Caco-2 (cell line): ENCODE data around the gene RHBDD1. TPM values are rescaled to one million over a fixed set of nuclear protein-coding genes. Genes with fewer than 3 reads are reported as not detected.

Experiments
- BruUV-seq: library from RNA; stranded (reverse); fragments of 400-500 nt; replicated peaks from 2 replicates; lab custom pipeline; 2021; lab: Mats Ljungman, UMichigan
- CTCF ChIA-PET: fragments of 300-600 bp; sonication (Branson Sonifier 250); formaldehyde crosslinking; loops from one replicate; lab custom pipeline; 2022; ENCODE audit warnings: antibody characterized with exemption; lab: Charles Lee
- POLR2A ChIA-PET: fragments of 300-600 bp; sonication (Branson Sonifier 250); formaldehyde crosslinking; loops from one replicate; lab custom pipeline; 2022; ENCODE audit warnings: antibody characterized with exemption; lab: Charles Lee
- DNase-seq, 2 experiments: peaks; one replicate each; pipeline versions ENCODE4 v3.0.0 to v3.0.0-alpha.2; 2020 to 2022
- H3K27me3 ChIP-seq: replicated peaks from 2 replicates; pipeline ENCODE4 v1.6.0; 2011; ENCODE audit warnings: low read length; ENCODE audit not compliant: control insufficient read depth, insufficient read depth
- H3K36me3 ChIP-seq: 2 replicates; pipeline ENCODE4 v1.5.1; 2011; ENCODE audit warnings: low read length; ENCODE audit not compliant: control insufficient read depth, insufficient read depth
- H3K4me1 ChIP-seq: fragments of 250-450 bp; sonication (Bioruptor Pico); 2 replicates; pipeline ENCODE4 v1.5.1; 2020; ENCODE audit warnings: mild to moderate bottlenecking
- H3K4me3 ChIP-seq: 2 replicates; pipeline ENCODE4 v1.5.1; 2011; ENCODE audit warnings: low read depth, mild to moderate bottlenecking, control low read depth, low read length
- H3K9me3 ChIP-seq: fragments of 250-450 bp; sonication (Bioruptor Pico); 2 replicates; pipeline ENCODE4 v1.5.1; 2020; ENCODE audit warnings: mild to moderate bottlenecking, moderate library complexity
- H3K27ac Mint-ChIP-seq: one replicate; pipeline ENCODE4 v1.8.0; 2022; ENCODE audit warnings: mixed read lengths; ENCODE audit not compliant: unreplicated experiment
- H3K27me3 Mint-ChIP-seq: one replicate; pipeline ENCODE4 v1.8.0; 2022; ENCODE audit warnings: mixed read lengths; ENCODE audit not compliant: insufficient read depth, unreplicated experiment
- H3K36me3 Mint-ChIP-seq: one replicate; pipeline ENCODE4 v1.8.0; 2022; ENCODE audit warnings: mild to moderate bottlenecking, mixed read lengths; ENCODE audit not compliant: insufficient read depth, unreplicated experiment
- H3K4me1 Mint-ChIP-seq: one replicate; pipeline ENCODE4 v1.8.0; 2022; ENCODE audit warnings: low read depth, mixed read lengths; ENCODE audit not compliant: unreplicated experiment
- H3K4me3 Mint-ChIP-seq: one replicate; pipeline ENCODE4 v1.8.0; 2022; ENCODE audit warnings: mild to moderate bottlenecking, moderate library complexity, mixed read lengths; ENCODE audit not compliant: unreplicated experiment
- H3K9me3 Mint-ChIP-seq: one replicate; pipeline ENCODE4 v1.8.0; 2022; ENCODE audit warnings: mixed read lengths; ENCODE audit not compliant: unreplicated experiment
- intact Hi-C: fragments of 100-400 bp; cut with micrococcal nuclease; formaldehyde crosslinking; loops from one replicate; pipeline ENCODE4 v1.10.0; 2022; ENCODE audit not compliant: unreplicated experiment
- total RNA-seq: library from RNA; stranded (reverse); gene quantifications from 2 replicates; pipeline ENCODE4 v1.2.3, GENCODE V29; 2022
- TF ChIP-seq, protein P1 (sequence below), 2 experiments: fragments of 200-600 bp in 1 of 2; IDR thresholded peaks; 1 replicate in 1 of 2; 2 replicates in 1 of 2; pipeline versions ENCODE4 v1.5.1 to v1.8.0; 2011 to 2022; ENCODE audit warnings: antibody characterized with exemption in 1 of 2, control low read depth in 1 of 2, inconsistent platforms in 1 of 2, low read depth in 1 of 2, low read length in 1 of 2, mild to moderate bottlenecking in 1 of 2, moderate library complexity in 1 of 2; ENCODE audit not compliant: insufficient read depth in 1 of 2, severe bottlenecking in 1 of 2, unreplicated experiment in 1 of 2

RHBDD1 gene
- total RNA-seq, 1 experiment from 2014 or later: 14.3 TPM

DNA sequence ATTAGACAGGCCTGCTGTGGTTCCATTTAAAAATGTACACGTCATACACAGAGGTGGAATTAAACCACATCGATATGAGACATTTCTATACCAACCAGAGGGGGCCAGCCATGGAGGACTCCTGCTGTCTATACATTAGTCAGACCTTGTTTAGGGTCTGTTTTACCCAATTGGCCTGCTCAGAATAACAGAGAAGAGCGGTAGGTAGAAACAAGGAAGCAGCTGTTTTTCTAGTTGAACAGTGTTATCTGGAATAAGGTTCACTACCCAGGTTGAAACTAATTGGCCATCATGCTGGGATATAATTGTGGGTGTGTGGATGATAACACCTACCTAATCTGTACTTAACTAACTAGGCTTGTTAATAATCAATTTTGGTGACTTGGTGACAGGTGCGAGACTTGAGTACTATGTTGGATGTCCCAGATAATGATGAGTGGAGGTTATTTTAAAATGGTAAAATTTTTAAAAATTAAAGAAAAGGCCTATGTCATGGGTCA lies 47.5 kb downstream of the RHBDD1 start:
- Histone ChIP-seq H3K36me3 (no peaks in the 10 kb centered on the region), H3K27me3 (no peaks in the 10 kb centered on the region), H3K4me3 (no peak overlapping the region), H3K9me3 (no peaks in the 10 kb centered on the region), H3K4me1 (no peaks in the 10 kb centered on the region)
- intact Hi-C loops: no loop called here
- ChIA-PET POLR2A (no interaction called here), CTCF (no interaction called here)
- Mint-ChIP-seq H3K27ac (no peak overlapping the region), H3K4me1 (no peaks in the 10 kb centered on the region), H3K27me3 (no peaks in the 10 kb centered on the region), H3K36me3 (no peaks in the 10 kb centered on the region), H3K9me3 (no peaks in the 10 kb centered on the region), H3K4me3 (no peak overlapping the region)
- BruUV-seq: no TSS peak
- TF ChIP-seq, protein P1, sequence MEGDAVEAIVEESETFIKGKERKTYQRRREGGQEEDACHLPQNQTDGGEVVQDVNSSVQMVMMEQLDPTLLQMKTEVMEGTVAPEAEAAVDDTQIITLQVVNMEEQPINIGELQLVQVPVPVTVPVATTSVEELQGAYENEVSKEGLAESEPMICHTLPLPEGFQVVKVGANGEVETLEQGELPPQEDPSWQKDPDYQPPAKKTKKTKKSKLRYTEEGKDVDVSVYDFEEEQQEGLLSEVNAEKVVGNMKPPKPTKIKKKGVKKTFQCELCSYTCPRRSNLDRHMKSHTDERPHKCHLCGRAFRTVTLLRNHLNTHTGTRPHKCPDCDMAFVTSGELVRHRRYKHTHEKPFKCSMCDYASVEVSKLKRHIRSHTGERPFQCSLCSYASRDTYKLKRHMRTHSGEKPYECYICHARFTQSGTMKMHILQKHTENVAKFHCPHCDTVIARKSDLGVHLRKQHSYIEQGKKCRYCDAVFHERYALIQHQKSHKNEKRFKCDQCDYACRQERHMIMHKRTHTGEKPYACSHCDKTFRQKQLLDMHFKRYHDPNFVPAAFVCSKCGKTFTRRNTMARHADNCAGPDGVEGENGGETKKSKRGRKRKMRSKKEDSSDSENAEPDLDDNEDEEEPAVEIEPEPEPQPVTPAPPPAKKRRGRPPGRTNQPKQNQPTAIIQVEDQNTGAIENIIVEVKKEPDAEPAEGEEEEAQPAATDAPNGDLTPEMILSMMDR (IDR thresholded peaks at IDR 0.05; ENCODE audit: insufficient read depth in 1 of 2, low read depth in 1 of 2, low read length in 1 of 2, severe bottlenecking in 1 of 2, unreplicated experiment in 1 of 2): no peak
- no peak for DNase-seq

DNA sequence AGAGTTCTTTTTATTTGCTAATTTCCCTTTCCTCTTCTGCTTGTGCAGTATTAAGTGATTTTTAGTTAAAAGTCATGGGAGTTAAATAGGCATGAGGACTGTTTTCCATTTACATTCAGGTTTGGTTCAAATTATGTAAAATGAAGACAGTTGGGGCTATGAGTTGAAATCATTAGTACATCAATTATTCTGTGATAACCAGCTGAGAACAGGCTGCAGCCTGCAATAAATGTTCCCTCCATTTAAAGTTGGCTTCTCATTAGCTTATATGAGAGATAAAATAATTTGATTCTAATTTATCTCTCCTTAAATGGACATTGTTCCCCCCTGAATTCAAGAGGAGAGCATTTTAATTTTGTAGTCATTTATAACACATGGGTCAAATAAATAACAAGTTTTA lies 48.3 kb downstream of the RHBDD1 start:
- H3K9me3 Mint-ChIP-seq: no peaks in the 10 kb centered on the region
- no peak overlapping the region for H3K27ac Mint-ChIP-seq
- intact Hi-C loops: no loop called here
- no peaks in the 10 kb centered on the region for H3K36me3 Mint-ChIP-seq
- H3K4me3 Mint-ChIP-seq: no peak overlapping the region
- TF ChIP-seq, protein P1 (IDR thresholded peaks at IDR 0.05; ENCODE audit: insufficient read depth in 1 of 2, low read depth in 1 of 2, low read length in 1 of 2, severe bottlenecking in 1 of 2, unreplicated experiment in 1 of 2): no peak
- Histone ChIP-seq H3K27me3 (no peaks in the 10 kb centered on the region), H3K4me3 (no peak overlapping the region), H3K9me3 (no peaks in the 10 kb centered on the region), H3K4me1 (no peaks in the 10 kb centered on the region), H3K36me3 (no peaks in the 10 kb centered on the region)
- no peaks in the 10 kb centered on the region for H3K27me3 Mint-ChIP-seq
- no TSS peak for BruUV-seq
- no peaks in the 10 kb centered on the region for H3K4me1 Mint-ChIP-seq
- no peak for DNase-seq
- ChIA-PET CTCF (no interaction called here), POLR2A (no interaction called here)

DNA sequence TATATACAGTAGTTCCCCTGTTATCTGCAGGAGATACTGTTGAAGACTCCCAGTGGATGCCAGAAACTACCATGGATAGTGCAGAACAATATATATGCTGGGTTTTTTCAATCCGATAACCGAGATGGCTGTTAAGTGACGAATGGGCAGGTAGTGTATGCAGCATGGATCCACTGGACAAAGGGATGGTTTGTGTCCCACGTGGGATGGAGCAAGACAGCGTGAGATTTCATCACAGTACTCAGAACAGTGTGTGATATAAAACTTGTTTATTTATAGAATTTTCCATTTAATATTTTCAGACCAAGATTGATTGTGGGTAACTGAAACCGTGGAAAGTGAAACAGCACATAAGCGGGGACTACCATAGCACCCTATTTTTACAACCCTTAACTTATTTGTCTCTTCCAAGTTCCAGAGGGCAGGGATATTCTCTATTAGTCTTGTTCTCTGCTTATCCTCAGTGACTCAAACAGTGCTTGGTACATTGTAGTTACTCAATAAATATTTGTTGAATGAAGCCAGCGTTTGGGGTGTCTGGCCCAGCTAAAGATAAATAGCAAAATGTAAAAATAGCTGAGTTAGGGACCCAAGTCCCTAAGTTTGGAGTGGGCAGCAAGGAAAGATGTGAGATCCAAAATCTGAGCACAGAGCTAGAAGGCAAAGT lies 50.0 kb downstream of the RHBDD1 start:
- Mint-ChIP-seq H3K9me3 (no peaks in the 10 kb centered on the region), H3K27me3 (no peaks in the 10 kb centered on the region), H3K36me3 (no peaks in the 10 kb centered on the region), H3K4me1 (no peaks in the 10 kb centered on the region), H3K27ac (no peak overlapping the region), H3K4me3 (no peak overlapping the region)
- ChIA-PET CTCF (no interaction called here), POLR2A (no interaction called here)
- H3K4me1 ChIP-seq: no peaks in the 10 kb centered on the region
- no peaks in the 10 kb centered on the region for H3K9me3 ChIP-seq
- intact Hi-C loops: no loop called here
- no peak overlapping the region for H3K4me3 ChIP-seq
- TF ChIP-seq, protein P1 (IDR thresholded peaks at IDR 0.05; ENCODE audit: insufficient read depth in 1 of 2, low read depth in 1 of 2, low read length in 1 of 2, severe bottlenecking in 1 of 2, unreplicated experiment in 1 of 2): no peak
- no TSS peak for BruUV-seq
- no peak for DNase-seq
- H3K36me3 ChIP-seq: no peaks in the 10 kb centered on the region
- H3K27me3 ChIP-seq: no peaks in the 10 kb centered on the region
